ENCODE data around the gene C3orf70.
"Not testable (repeated sequence)": the region's sequence is repeated elsewhere in the genome, so short reads cannot be mapped to it uniquely, and the experiment has no call there.

C3orf70 gene

GRCh38 chr3:185129083-185129482 is 23.8 kb downstream of the C3orf70 start:
- Histone ChIP-seq H3K9ac (no peak overlapping the region), H3K36me3 (no peaks in the 10 kb centered on the region), H3K9me3 (no peaks in the 10 kb centered on the region), H3K4me3 (no peak overlapping the region), H3K27ac (no peak overlapping the region), H4K20me1 (no peaks in the 10 kb centered on the region), H3K4me2 (no peak overlapping the region), H3K27me3 (no peaks in the 10 kb centered on the region), H3K4me1 (no peaks in the 10 kb centered on the region)
- TF ChIP-seq Cebpa-rat (IDR thresholded peaks at IDR 0.05), result no peak

GRCh38 chr3:185126201-185126600 is 26.7 kb downstream of the C3orf70 start:
- H3K9me3 ChIP-seq, result no peaks in the 10 kb centered on the region
- no peak overlapping the region for H3K4me3 ChIP-seq
- no peaks in the 10 kb centered on the region for H4K20me1 ChIP-seq
- no peak for TF ChIP-seq Cebpa-rat (IDR thresholded peaks at IDR 0.05)
- H3K27me3 ChIP-seq, result no peaks in the 10 kb centered on the region
- H3K4me1 ChIP-seq, result no peaks in the 10 kb centered on the region
- H3K36me3 ChIP-seq, result no peaks in the 10 kb centered on the region
- no peak overlapping the region for H3K9ac ChIP-seq
- H3K4me2 ChIP-seq, result no peak overlapping the region
- H3K27ac ChIP-seq, result no peak overlapping the region

GRCh38 chr3:185120126-185120525 is 32.7 kb downstream of the C3orf70 start:
- H3K4me2 ChIP-seq, result no peak overlapping the region

GRCh38 chr3:185115371-185115770 is 37.5 kb downstream of the C3orf70 start:
- no peaks in the 10 kb centered on the region for H3K27me3 ChIP-seq
- H3K4me1 ChIP-seq, result no peaks in the 10 kb centered on the region
- no peak overlapping the region for H3K27ac ChIP-seq
- no peak overlapping the region for H3K9ac ChIP-seq
- H3K4me2 ChIP-seq, result no peak overlapping the region
- H3K4me3 ChIP-seq, result no peak overlapping the region
- H3K9me3 ChIP-seq, result 0 out of 2 replicates have a peak, but pooled peaks cover 5% of the 10 kb centered on the region
- H3K36me3 ChIP-seq, result no peaks in the 10 kb centered on the region
- TF ChIP-seq Cebpa-rat (IDR thresholded peaks at IDR 0.05), result no peak
- no peaks in the 10 kb centered on the region for H4K20me1 ChIP-seq

More at GRCh38 chr3:185120126-185120525, 32.7 kb downstream of the C3orf70 start:
- no peak overlapping the region for H3K4me3 ChIP-seq
- no peaks in the 10 kb centered on the region for H3K9me3 ChIP-seq
- H3K36me3 ChIP-seq, result no peaks in the 10 kb centered on the region
- H3K4me1 ChIP-seq, result no peaks in the 10 kb centered on the region
- no peak overlapping the region for H3K27ac ChIP-seq
- H3K27me3 ChIP-seq, result no peaks in the 10 kb centered on the region
- no peak overlapping the region for H3K9ac ChIP-seq
- no peaks in the 10 kb centered on the region for H4K20me1 ChIP-seq
- no peak for TF ChIP-seq Cebpa-rat (IDR thresholded peaks at IDR 0.05)

GRCh38 chr3:185114756-185115155 is 38.1 kb downstream of the C3orf70 start:
- Histone ChIP-seq H4K20me1 (no peaks in the 10 kb centered on the region), H3K4me2 (no peak overlapping the region), H3K9me3 (0 out of 2 replicates have a peak, but pooled peaks cover 6% of the 10 kb centered on the region), H3K27ac (no peak overlapping the region), H3K9ac (no peak overlapping the region), H3K4me3 (no peak overlapping the region), H3K4me1 (no peaks in the 10 kb centered on the region), H3K27me3 (no peaks in the 10 kb centered on the region), H3K36me3 (no peaks in the 10 kb centered on the region)
- no peak for TF ChIP-seq Cebpa-rat (IDR thresholded peaks at IDR 0.05)

GRCh38 chr3:185112186-185112585 is 40.7 kb downstream of the C3orf70 start:
- H3K36me3 ChIP-seq, result no peaks in the 10 kb centered on the region
- no peaks in the 10 kb centered on the region for H3K27me3 ChIP-seq
- H3K4me3 ChIP-seq, result no peak overlapping the region
- H3K27ac ChIP-seq, result no peak overlapping the region
- H3K9ac ChIP-seq, result no peak overlapping the region
- 0 out of 2 replicates have a peak, but pooled peaks cover 6% of the 10 kb centered on the region for H3K9me3 ChIP-seq
- H4K20me1 ChIP-seq, result no peaks in the 10 kb centered on the region
- no peak for TF ChIP-seq Cebpa-rat (IDR thresholded peaks at IDR 0.05)
- H3K4me2 ChIP-seq, result no peak overlapping the region
- H3K4me1 ChIP-seq, result no peaks in the 10 kb centered on the region

- not testable (repeated sequence) for H3K4me2 ChIP-seq, H4K20me1 ChIP-seq, H3K4me1 ChIP-seq, H3K9ac ChIP-seq, H3K36me3 ChIP-seq, H3K4me3 ChIP-seq, H3K27me3 ChIP-seq, H3K27ac ChIP-seq
- peaks cover 22% of the 10 kb centered on the region for H3K9me3 ChIP-seq
Observed at GRCh38 chr3:185109012-185109411, 43.8 kb downstream of the C3orf70 start.

GRCh38 chr3:185106256-185106890 is 46.5 kb downstream of the C3orf70 start:
- not testable (repeated sequence) for H3K9ac ChIP-seq, H3K4me2 ChIP-seq, H3K4me1 ChIP-seq, H4K20me1 ChIP-seq, H3K27me3 ChIP-seq, H3K36me3 ChIP-seq, H3K27ac ChIP-seq, H3K4me3 ChIP-seq
- H3K9me3 ChIP-seq, result peaks cover 39% of the 10 kb centered on the region

GRCh38 chr3:185103359-185104127 is 49.3 kb downstream of the C3orf70 start:
- H3K9me3 ChIP-seq, result peaks cover 33% of the 10 kb centered on the region
- TF ChIP-seq Cebpa-rat (IDR thresholded peaks at IDR 0.05), result no peak

GRCh38 chr3:185094697-185095096 is 58.2 kb downstream of the C3orf70 start:
- H3K36me3 ChIP-seq, result no peaks in the 10 kb centered on the region
- no peaks in the 10 kb centered on the region for H3K9me3 ChIP-seq
- no peak overlapping the region for H3K9ac ChIP-seq
- no peak overlapping the region for H3K27ac ChIP-seq
- H3K4me3 ChIP-seq, result no peak overlapping the region
- no peaks in the 10 kb centered on the region for H4K20me1 ChIP-seq
- no peak for TF ChIP-seq Cebpa-rat (IDR thresholded peaks at IDR 0.05)
- no peaks in the 10 kb centered on the region for H3K27me3 ChIP-seq
- H3K4me2 ChIP-seq, result no peak overlapping the region
- H3K4me1 ChIP-seq, result no peaks in the 10 kb centered on the region

More at GRCh38 chr3:185103359-185104127, 49.3 kb downstream of the C3orf70 start:
- H3K4me3 ChIP-seq, result no peak overlapping the region
- no peak overlapping the region for H3K9ac ChIP-seq
- H3K4me1 ChIP-seq, result no peaks in the 10 kb centered on the region
- H3K27me3 ChIP-seq, result no peaks in the 10 kb centered on the region
- no peaks in the 10 kb centered on the region for H4K20me1 ChIP-seq
- no peak overlapping the region for H3K4me2 ChIP-seq
- H3K27ac ChIP-seq, result no peak overlapping the region
- no peaks in the 10 kb centered on the region for H3K36me3 ChIP-seq
